H1 (cell line): Measurements from ENCODE around the gene OVCA2. TPM values are rescaled to one million over a fixed set of nuclear protein-coding genes. Genes with fewer than 3 reads are reported as not detected.

Experiments
- CTCF ChIA-PET: fragments of 300-600 bp; sonication (Branson Sonifier 250); formaldehyde crosslinking; loops from one replicate; lab custom pipeline; 2021; ENCODE audit not compliant: partially characterized antibody; lab: Charles Lee
- POLR2A ChIA-PET: fragments of 300-600 bp; sonication (Branson Sonifier 250); formaldehyde crosslinking; loops from one replicate; lab custom pipeline; 2021; ENCODE audit warnings: inconsistent platforms; ENCODE audit not compliant: partially characterized antibody; lab: Charles Lee
- DNase-seq, 2 experiments: peaks; one replicate each; pipeline versions ENCODE4 v3.0.0 to v3.0.0-alpha.2; 2010 to 2022; ENCODE audit warnings: low spot score in 2 of 2, low read depth in 1 of 2, mixed read lengths in 1 of 2
- FAIRE-seq: peaks from 2 replicates; lab custom pipeline; 2011; peaks lifted over from hg19 to GRCh38; lab: Jason Lieb, UNC
- H2AFZ ChIP-seq: 2 replicates; pipeline ENCODE4 v1.8.1; 2012; ENCODE audit warnings: low read length, inconsistent platforms
- H2AK5ac ChIP-seq: 2 replicates; pipeline ENCODE4 v1.6.1; 2013; ENCODE audit warnings: low read depth, low read length
- H2BK120ac ChIP-seq: replicated peaks from 2 replicates; pipeline ENCODE3; 2013; ENCODE audit warnings: low read depth, low read length, inconsistent platforms
- H2BK12ac ChIP-seq: 2 replicates; pipeline ENCODE4 v1.6.1; 2013; ENCODE audit warnings: low read depth, low read length
- H2BK15ac ChIP-seq: 2 replicates; pipeline ENCODE4 v1.6.1; 2013; ENCODE audit warnings: low read length
- H2BK20ac ChIP-seq: 2 replicates; pipeline ENCODE4 v1.6.1; 2013; ENCODE audit warnings: low read length
- H2BK5ac ChIP-seq: 2 replicates; pipeline ENCODE4 v1.6.1; 2013; ENCODE audit warnings: low read depth, low read length
- H3K14ac ChIP-seq: 2 replicates; pipeline ENCODE4 v1.6.1; 2013; ENCODE audit warnings: inconsistent platforms; ENCODE audit not compliant: insufficient read length
- H3K18ac ChIP-seq: 2 replicates; pipeline ENCODE4 v1.6.1; 2013; ENCODE audit warnings: low read length; ENCODE audit errors: extremely low read depth
- H3K23ac ChIP-seq: 2 replicates; pipeline ENCODE4 v1.6.1; 2013; ENCODE audit warnings: inconsistent platforms; ENCODE audit not compliant: insufficient read length
- H3K23me2 ChIP-seq: 2 replicates; pipeline ENCODE4 v1.6.1; 2013; ENCODE audit warnings: low read depth, low read length
- H3K27ac ChIP-seq: 2 replicates; pipeline ENCODE4 v1.6.1; 2011; ENCODE audit warnings: low read depth, low read length, inconsistent platforms
- H3K27me3 ChIP-seq, 4 experiments: replicated peaks in 1 of 4; 1 replicate in 1 of 4; 2 replicates in 3 of 4; pipeline versions ENCODE4 v1.6.1 to v1.8.1; 2011 to 2013; ENCODE audit warnings: low read length in 3 of 4, mild to moderate bottlenecking in 3 of 4, inconsistent platforms in 2 of 4, mixed read lengths in 2 of 4, moderate library complexity in 1 of 4; ENCODE audit not compliant: control insufficient read depth in 3 of 4, insufficient read depth in 3 of 4; ENCODE audit errors: extremely low read depth in 1 of 4
- H3K36me3 ChIP-seq, 4 experiments: 2 replicates each; pipeline versions ENCODE4 v1.6.1 to v1.8.1; 2011 to 2013; ENCODE audit warnings: mild to moderate bottlenecking in 4 of 4, low read length in 3 of 4, moderate library complexity in 2 of 4, control low read depth in 1 of 4, inconsistent platforms in 1 of 4; ENCODE audit not compliant: insufficient read depth in 4 of 4, control insufficient read depth in 2 of 4
- H3K4ac ChIP-seq: replicated peaks from 2 replicates; pipeline ENCODE3; 2013; ENCODE audit warnings: low read length, low read depth, mixed read lengths, inconsistent platforms; ENCODE audit not compliant: insufficient read length
- H3K4me1 ChIP-seq, 4 experiments: replicated peaks in 1 of 4; 1 replicate in 1 of 4; 2 replicates in 3 of 4; pipeline versions ENCODE4 v1.6.1 to v1.8.1; 2011 to 2013; ENCODE audit warnings: low read length in 3 of 4, inconsistent platforms in 2 of 4, mixed read lengths in 1 of 4; ENCODE audit not compliant: insufficient read depth in 4 of 4, control insufficient read depth in 3 of 4
- H3K4me2 ChIP-seq, 2 experiments: 2 replicates each; pipeline versions ENCODE4 v1.6.1 to v1.8.1; 2011 to 2013; ENCODE audit warnings: low read depth in 2 of 2, low read length in 2 of 2, control low read depth in 1 of 2, inconsistent platforms in 1 of 2, mild to moderate bottlenecking in 1 of 2; ENCODE audit not compliant: insufficient read depth in 1 of 2
- H3K4me3 ChIP-seq, 4 experiments: fragments of 200-600, 300-600 bp in 1 of 4; sonication (generic), shearing (Covaris generic), sonication (Bioruptor Twin) in 1 of 4; 2 replicates each; pipeline versions ENCODE4 v1.5.1 to v1.8.1; 2011 to 2016; ENCODE audit warnings: low read length in 4 of 4, low read depth in 3 of 4, control low read depth in 2 of 4, inconsistent platforms in 2 of 4, mild to moderate bottlenecking in 2 of 4, mixed read lengths in 1 of 4, moderate library complexity in 1 of 4; ENCODE audit not compliant: insufficient read depth in 2 of 4; ENCODE audit errors: extremely low read depth in 1 of 4
- H3K56ac ChIP-seq: replicated peaks from 2 replicates; pipeline ENCODE3; 2013; ENCODE audit warnings: low read depth, mild to moderate bottlenecking, mixed read lengths, low read length, inconsistent platforms; ENCODE audit not compliant: insufficient read length
- H3K79me1 ChIP-seq: 2 replicates; pipeline ENCODE4 v1.6.1; 2013; ENCODE audit warnings: low read depth, low read length, control low read depth
- H3K79me2 ChIP-seq, 2 experiments: 2 replicates each; pipeline versions ENCODE4 v1.6.1 to v1.8.1; 2012 to 2013; ENCODE audit warnings: low read length in 2 of 2, mild to moderate bottlenecking in 2 of 2, inconsistent platforms in 1 of 2; ENCODE audit not compliant: insufficient read depth in 2 of 2, control insufficient read depth in 1 of 2
- H3K9ac ChIP-seq, 4 experiments: replicated peaks in 1 of 4; 1 replicate in 1 of 4; 2 replicates in 3 of 4; pipeline versions ENCODE4 v1.6.1 to v1.8.1; 2011 to 2013; ENCODE audit warnings: low read depth in 3 of 4, low read length in 3 of 4, control low read depth in 2 of 4, mild to moderate bottlenecking in 2 of 4, moderate library complexity in 2 of 4, inconsistent platforms in 1 of 4; ENCODE audit errors: extremely low read depth in 1 of 4
- H3K9me3 ChIP-seq, 2 experiments: 2 replicates each; pipeline versions ENCODE4 v1.6.1 to v1.8.1; 2012 to 2013; ENCODE audit warnings: mild to moderate bottlenecking in 2 of 2, moderate library complexity in 2 of 2, control low read depth in 1 of 2, inconsistent platforms in 1 of 2, low read depth in 1 of 2, low read length in 1 of 2, mixed read lengths in 1 of 2; ENCODE audit not compliant: insufficient read depth in 2 of 2
- H4K20me1 ChIP-seq, 2 experiments: replicated peaks in 1 of 2; 2 replicates each; pipeline versions ENCODE3 to v1.8.1; 2011 to 2013; ENCODE audit warnings: inconsistent platforms in 2 of 2, low read length in 2 of 2, mild to moderate bottlenecking in 1 of 2; ENCODE audit not compliant: insufficient read depth in 2 of 2, control insufficient read depth in 1 of 2
- H4K5ac ChIP-seq: 2 replicates; pipeline ENCODE4 v1.6.1; 2013; ENCODE audit warnings: low read length, low read depth, mixed read lengths, inconsistent platforms; ENCODE audit not compliant: insufficient read length
- H4K8ac ChIP-seq: 2 replicates; pipeline ENCODE4 v1.8.0; 2013; ENCODE audit warnings: mild to moderate bottlenecking, moderate library complexity, low read length, inconsistent platforms; ENCODE audit not compliant: insufficient read depth; ENCODE audit errors: extremely low read depth
- H4K91ac ChIP-seq: replicated peaks from 2 replicates; pipeline ENCODE3; 2013; ENCODE audit warnings: low read length, mixed read lengths, inconsistent platforms; ENCODE audit not compliant: insufficient read length
- RFX5 ChIP-seq: IDR thresholded peaks from 2 replicates; pipeline ENCODE4 v1.6.1; 2011; ENCODE audit warnings: low read depth, low read length, improper control_type of control experiment, borderline replicate concordance
- WGBS, 2 experiments: shearing (Covaris generic) in 1 of 2; methylation state at CpG; one replicate each; pipeline versions ENCODE4 v1.1.6 to v1.1.7; 2013 to 2015; ENCODE audit warnings: low lambda C conversion rate in 2 of 2, mixed read lengths in 2 of 2, inconsistent platforms in 1 of 2, low coverage in 1 of 2, missing lambda C conversion rate in 1 of 2; ENCODE audit not compliant: insufficient replicate concordance in 2 of 2, insufficient coverage in 1 of 2, insufficient read length in 1 of 2; ENCODE audit errors: extremely low coverage in 1 of 2, missing lambda C conversion rate in 1 of 2; 5-methylcytosine and 5-hydroxymethylcytosine counted together
- polyA plus RNA-seq, 7 experiments: library from polyadenylated mRNA; depleted of rRNA in 3 of 7; stranded (reverse) in 5 of 7; unstranded in 2 of 7; fragments of >200 nt in 5 of 7; fragments of 200-250 nt in 2 of 7; gene quantifications; 1 replicate in 5 of 7; 2 replicates in 1 of 7; 4 replicates in 1 of 7; pipeline versions ENCODE4 v1.2.1 to v1.2.3, GENCODE V29; 2011 to 2013; ENCODE audit warnings: missing spikeins in 2 of 7, mixed read lengths in 2 of 7
- total RNA-seq: library from RNA; stranded (reverse); fragmentation: NEBNext Ultra II Directional; extraction: Animal tissue kit (Norgen Biotek cat#: 25700); gene quantifications from 2 replicates; pipeline ENCODE4 v1.2.1, GENCODE V29; 2021

OVCA2 gene
- total and polyA plus RNA-seq, 2 of the 8 experiments (the other 6 are each of a cell fraction or from before 2014, with no cell fraction given): 15.3 to 37.0 TPM

- H2BK12ac ChIP-seq: no peak overlapping the region
- H4K91ac ChIP-seq: no peak overlapping the region
- ChIA-PET POLR2A (interaction anchor here (0.7 to 1.2 kb wide), 3 partner anchors 9 to 15 kb away, joined by 3 to 4 read pairs (median 3); no protein-coding TSS in a partner anchor), CTCF (interaction anchor here (0.7 to 5.3 kb wide), 7 partner anchors 9 to 122 kb away, joined by 3 to 47 read pairs (median 4); partner anchors contain the start of gene HIC1)
- H3K27ac ChIP-seq: no peak overlapping the region
- H4K20me1 ChIP-seq: peaks cover 0 to 8% of the 10 kb centered on the region in 2 experiments
- H3K4me2 ChIP-seq: no peak overlapping the region
- no peak overlapping the region for H2AK5ac ChIP-seq
- no peak overlapping the region for H3K4me3 ChIP-seq
- no peak overlapping the region for H2AFZ ChIP-seq
- peaks cover 58 to 61% (median 60%) of the 10 kb centered on the region in 4 experiments for H3K27me3 ChIP-seq
- H3K9ac ChIP-seq: no peak overlapping the region
- H3K56ac ChIP-seq: no peak overlapping the region
- H3K23ac ChIP-seq: no peak overlapping the region
- H3K4me1 ChIP-seq: peaks cover 3 to 16% (median 5%) of the 10 kb centered on the region in 4 experiments; a peak in 6 of 7 replicates
- DNase-seq: no peak
- H2BK15ac ChIP-seq: no peak overlapping the region
- WGBS, 2 experiments: 60% methylated on average over 6 of the region's 6 CpGs; no CpG with 5 or more reads in 1 of the 2 experiments
- H3K79me2 ChIP-seq: no peaks in the 10 kb centered on the region
- no peak overlapping the region for H2BK120ac ChIP-seq
- H2BK5ac ChIP-seq: no peak overlapping the region
- peaks cover 16% of the 10 kb centered on the region; the same call in 1 of the 2 replicates for H3K23me2 ChIP-seq
- H3K9me3 ChIP-seq: no peaks in the 10 kb centered on the region
- H3K36me3 ChIP-seq: peaks cover 0 to 6% (median 0%) of the 10 kb centered on the region in 4 experiments; a peak in 1 of 8 replicates
- no peak overlapping the region for H2BK20ac ChIP-seq
- H3K79me1 ChIP-seq: no peaks in the 10 kb centered on the region
- H4K5ac ChIP-seq: no peak overlapping the region
- H4K8ac ChIP-seq: no peak overlapping the region
- no peak overlapping the region for H3K4ac ChIP-seq
- FAIRE-seq: no peak
- H3K18ac ChIP-seq: no peak overlapping the region
- no peak overlapping the region for H3K14ac ChIP-seq
- TF ChIP-seq RFX5: no peak
These were observed 13.1 kb upstream of the OVCA2 start for GRCh38 chr17:2028737-2029136.
